ENCODE results near the gene TRAPPC12. TPM values are rescaled to one million over a fixed set of nuclear protein-coding genes. Genes with fewer than 3 reads are reported as not detected.
"Not testable (repeated sequence)": the region's sequence is repeated elsewhere in the genome, so short reads cannot be mapped to it uniquely, and the experiment has no call there.

The TRAPPC12 gene
- total and polyA plus RNA-seq, 8 donors, result 83.0 to 119 (median 100.0) TPM

GRCh38 chr2:3493615-3494007 lies 114.1 kb downstream of the TRAPPC12 start:
- H3K27ac ChIP-seq, result no peak overlapping the region
- no peak overlapping the region for H3K4me3 ChIP-seq
- intact Hi-C loops (cut with DNase I), result no loop called here
- H3K4me1 ChIP-seq, result no peaks in the 10 kb centered on the region
- ATAC-seq (peak; percentile 91), DNase-seq (peak in 1 of 4 donors; percentile 57)
- H3K36me3 ChIP-seq, result peaks cover 0 to 38% of the 10 kb centered on the region in 2 donors
- H3K27me3 ChIP-seq, result no peaks in the 10 kb centered on the region
- TF ChIP-seq CTCF (IDR thresholded peaks at IDR 0.05), result no peak
- no peaks in the 10 kb centered on the region for H3K9me3 ChIP-seq

- no peaks in the 10 kb centered on the region for H3K4me1 ChIP-seq
- no peak for TF ChIP-seq CTCF (IDR thresholded peaks at IDR 0.05)
- no peaks in the 10 kb centered on the region for H3K27me3 ChIP-seq
- intact Hi-C loops (cut with DNase I), result no loop called here
- no peak overlapping the region for H3K27ac ChIP-seq
- no peak for ATAC-seq
- no peak overlapping the region for H3K4me3 ChIP-seq
- peaks cover 0 to 54% of the 10 kb centered on the region in 2 donors for H3K36me3 ChIP-seq
- no peaks in the 10 kb centered on the region for H3K9me3 ChIP-seq
- no peak for DNase-seq
Measured at GRCh38 chr2:3494984-3495666, 115.6 kb downstream of the TRAPPC12 start.

- H3K27me3 ChIP-seq; H3K9me3 ChIP-seq; intact Hi-C loops (cut with DNase I); H3K4me3 ChIP-seq; H3K27ac ChIP-seq; ATAC-seq; H3K4me1 ChIP-seq; DNase-seq: not testable (repeated sequence)
- H3K36me3 ChIP-seq, result peaks cover 0 to 67% of the 10 kb centered on the region in 2 donors
Measured at GRCh38 chr2:3496708-3497080, 117.2 kb downstream of the TRAPPC12 start.

- TF ChIP-seq CTCF (IDR thresholded peaks at IDR 0.05), result no peak
- DNase-seq (no peak), ATAC-seq (no peak)
- Histone ChIP-seq H3K36me3 (peaks cover 0 to 72% of the 10 kb centered on the region in 2 donors), H3K4me1 (no peaks in the 10 kb centered on the region), H3K27ac (no peak overlapping the region), H3K4me3 (no peak overlapping the region), H3K9me3 (no peaks in the 10 kb centered on the region), H3K27me3 (no peaks in the 10 kb centered on the region)
- intact Hi-C loops (cut with DNase I), result no loop called here
Measured at GRCh38 chr2:3498783-3499394, 119.4 kb downstream of the TRAPPC12 start.

- no peak for DNase-seq
- Histone ChIP-seq H3K27me3 (no peaks in the 10 kb centered on the region), H3K36me3 (peaks cover 0 to 73% of the 10 kb centered on the region in 2 donors), H3K4me3 (no peak overlapping the region), H3K9me3 (no peaks in the 10 kb centered on the region), H3K27ac (no peak overlapping the region), H3K4me1 (no peaks in the 10 kb centered on the region)
- ATAC-seq, result no peak
- no peak for TF ChIP-seq CTCF (IDR thresholded peaks at IDR 0.05)
- intact Hi-C loops (cut with DNase I), result no loop called here
Measured at GRCh38 chr2:3500326-3500899, 120.9 kb downstream of the TRAPPC12 start.

Data from left lung (tissue), 10 donors.